ENCODE results near the gene PRSS21. TPM values are rescaled to one million over a fixed set of nuclear protein-coding genes. Genes with fewer than 3 reads are reported as not detected.

The PRSS21 gene
- polyA plus RNA-seq, 6 donors from 2014 or later, result 0.51 to 4.4 (median 1.9) TPM; not detected in 1

- DNase-seq (no peak), ATAC-seq (ENCODE audit: low read depth in 2 of 2) (peak; percentile 64 to 67)
- Mint-ChIP-seq H3K27me3 (peaks cover 7 to 44% (median 34%) of the 10 kb centered on the region in 3 donors), H3K9me3 (peaks cover 0 to 1% (median 0%) of the 10 kb centered on the region in 7 donors), H3K4me3 (peak overlapping the region; percentile 74 to 89 (median 84)), H3K4me1 (peaks cover 3 to 11% (median 8%) of the 10 kb centered on the region in 3 donors), H3K36me3 (no peaks in the 10 kb centered on the region), H3K27ac (peak overlapping the region in 1 of 6 donors; percentile 76)
Observed at GRCh38 chr16:2785101-2785991, 31.7 kb upstream of the PRSS21 start.

GRCh38 chr16:2786061-2786825 lies 30.8 kb upstream of the PRSS21 start:
- peak overlapping the region in 2 of 6 donors; percentile 26 to 85 for H3K27ac Mint-ChIP-seq
- H3K36me3 Mint-ChIP-seq, result no peaks in the 10 kb centered on the region
- peaks cover 10 to 53% (median 43%) of the 10 kb centered on the region in 3 donors for H3K27me3 Mint-ChIP-seq
- peaks cover 0 to 1% (median 0%) of the 10 kb centered on the region in 7 donors for H3K9me3 Mint-ChIP-seq
- peak overlapping the region in 5 of 8 donors; percentile 6 to 89 (median 48) for H3K4me3 Mint-ChIP-seq
- DNase-seq (no peak), ATAC-seq (ENCODE audit: low read depth in 2 of 2) (no peak)
- H3K4me1 Mint-ChIP-seq, result peaks cover 3 to 11% (median 8%) of the 10 kb centered on the region in 3 donors

DNA sequence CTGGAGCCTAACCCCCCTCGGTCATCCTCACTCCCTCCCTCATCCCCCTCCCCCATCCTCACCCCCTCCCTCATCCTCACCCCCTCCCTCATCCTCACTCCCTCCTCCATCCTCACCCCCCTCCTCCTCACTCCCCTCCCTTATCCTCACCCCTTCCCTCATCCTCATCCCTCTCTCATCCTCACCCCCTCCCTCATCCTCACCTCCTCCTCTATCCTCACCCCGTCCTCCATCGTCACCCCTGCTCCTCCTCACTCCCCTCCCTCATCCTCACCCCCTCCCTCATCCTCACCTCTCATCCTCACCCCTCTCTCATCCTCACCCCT lies 30.2 kb upstream of the PRSS21 start:
- H3K4me1 Mint-ChIP-seq, result peaks cover 3 to 11% (median 8%) of the 10 kb centered on the region in 3 donors
- peak overlapping the region in 1 of 8 donors; percentile 31 for H3K4me3 Mint-ChIP-seq
- DNase-seq (no peak), ATAC-seq (ENCODE audit: low read depth in 2 of 2) (no peak)
- H3K27ac Mint-ChIP-seq, result no peak overlapping the region
- no peaks in the 10 kb centered on the region for H3K36me3 Mint-ChIP-seq
- H3K27me3 Mint-ChIP-seq, result peaks cover 10 to 57% (median 48%) of the 10 kb centered on the region in 3 donors
- peaks cover 0 to 3% (median 0%) of the 10 kb centered on the region in 7 donors for H3K9me3 Mint-ChIP-seq

GRCh38 chr16:2787406-2787805 lies 29.6 kb upstream of the PRSS21 start, which contains the start of gene PRSS33:
PRSS33 (minus strand) TSS chr16:2787560; CDS start chr16:2786547, 1,013 bp downstream.
- Mint-ChIP-seq H3K9me3 (peaks cover 0 to 3% (median 0%) of the 10 kb centered on the region in 7 donors), H3K27ac (peak within 1 kb of the TSS in 1 of 6 donors; percentile 26), H3K27me3 (peaks cover 14 to 63% (median 54%) of the 10 kb centered on the region in 3 donors), H3K4me1 (peaks cover 3 to 11% (median 8%) of the 10 kb centered on the region in 3 donors), H3K36me3 (no peaks in the 10 kb centered on the region), H3K4me3 (peak within 1 kb of the TSS in 3 of 8 donors; percentile 20 to 41 (median 31))
- DNase-seq (no peak), ATAC-seq (ENCODE audit: low read depth in 2 of 2) (no peak)

DNA sequence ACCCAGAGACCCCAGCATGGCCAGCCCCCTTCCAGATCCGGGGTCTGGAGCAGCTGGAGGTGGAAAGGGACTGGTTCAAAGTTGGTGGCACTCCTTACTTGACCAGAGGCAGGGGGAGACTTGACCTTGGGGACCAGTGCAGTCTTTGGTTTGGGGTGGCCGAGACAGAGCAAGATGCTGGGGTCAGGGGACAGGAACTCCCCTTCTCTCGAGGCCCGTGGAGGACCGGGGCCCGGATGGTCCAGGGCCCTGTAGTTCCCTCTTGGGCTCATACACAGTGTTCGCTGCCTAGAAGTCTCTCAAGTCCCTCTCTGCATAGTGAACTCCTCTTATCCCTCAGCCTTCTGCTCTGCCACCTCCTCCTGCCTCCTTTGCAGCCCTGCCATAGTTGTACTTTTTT lies 29.1 kb upstream of the PRSS21 start:
- Mint-ChIP-seq H3K36me3 (no peaks in the 10 kb centered on the region), H3K27me3 (peaks cover 17 to 65% (median 57%) of the 10 kb centered on the region in 3 donors), H3K27ac (no peak overlapping the region), H3K4me1 (peaks cover 3 to 11% (median 8%) of the 10 kb centered on the region in 3 donors), H3K9me3 (peaks cover 0 to 3% (median 0%) of the 10 kb centered on the region in 7 donors), H3K4me3 (peak overlapping the region in 1 of 8 donors; percentile 20)
- DNase-seq (no peak), ATAC-seq (ENCODE audit: low read depth in 2 of 2) (no peak)

- ATAC-seq (ENCODE audit: low read depth in 2 of 2), result no peak
- peak overlapping the region in 1 of 6 donors; percentile 58 for H3K27ac Mint-ChIP-seq
- peaks cover 0 to 3% (median 0%) of the 10 kb centered on the region in 7 donors for H3K9me3 Mint-ChIP-seq
- no peak for DNase-seq
- H3K4me1 Mint-ChIP-seq, result peaks cover 0 to 8% (median 6%) of the 10 kb centered on the region in 3 donors
- peaks cover 30 to 81% (median 65%) of the 10 kb centered on the region in 3 donors for H3K27me3 Mint-ChIP-seq
- no peaks in the 10 kb centered on the region for H3K36me3 Mint-ChIP-seq
- H3K4me3 Mint-ChIP-seq, result no peak overlapping the region
Observed at GRCh38 chr16:2790631-2791030, 26.4 kb upstream of the PRSS21 start.

DNA sequence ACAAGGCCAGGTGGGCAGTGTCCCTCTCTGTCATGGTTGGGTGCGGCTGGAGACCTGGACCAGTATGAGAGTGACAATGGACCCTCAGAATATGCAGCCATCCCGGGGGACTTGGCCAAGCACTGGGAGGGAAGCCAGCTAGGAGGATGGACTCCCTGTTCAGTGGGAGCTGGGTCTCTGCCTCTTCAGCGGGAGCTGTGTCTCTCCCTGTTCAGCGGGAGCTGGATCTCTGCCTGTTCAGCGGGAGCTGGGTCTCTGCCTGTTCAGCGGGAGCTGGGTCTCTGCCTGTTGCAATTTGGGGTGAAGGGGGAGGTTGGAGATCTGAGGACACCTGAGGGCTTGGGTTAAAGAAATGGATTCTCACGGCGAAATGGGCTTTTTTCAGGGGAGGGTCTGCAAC lies 25.9 kb upstream of the PRSS21 start:
- H3K4me1 Mint-ChIP-seq, result peaks cover 0 to 4% (median 4%) of the 10 kb centered on the region in 3 donors
- peaks cover 0 to 3% (median 0%) of the 10 kb centered on the region in 7 donors for H3K9me3 Mint-ChIP-seq
- no peak for DNase-seq
- no peak overlapping the region for H3K4me3 Mint-ChIP-seq
- H3K27me3 Mint-ChIP-seq, result peaks cover 34 to 82% (median 63%) of the 10 kb centered on the region in 3 donors
- no peak for ATAC-seq (ENCODE audit: low read depth in 2 of 2)
- no peak overlapping the region for H3K27ac Mint-ChIP-seq
- no peaks in the 10 kb centered on the region for H3K36me3 Mint-ChIP-seq

- ATAC-seq (ENCODE audit: low read depth in 2 of 2) (no peak), DNase-seq (no peak)
- no peaks in the 10 kb centered on the region for H3K36me3 Mint-ChIP-seq
- peaks cover 34 to 80% (median 56%) of the 10 kb centered on the region in 3 donors for H3K27me3 Mint-ChIP-seq
- H3K27ac Mint-ChIP-seq, result peak overlapping the region in 1 of 6 donors; percentile 3
- H3K4me3 Mint-ChIP-seq, result no peak overlapping the region
- peaks cover 0 to 3% (median 0%) of the 10 kb centered on the region in 7 donors for H3K9me3 Mint-ChIP-seq
- no peaks in the 10 kb centered on the region for H3K4me1 Mint-ChIP-seq
Observed at GRCh38 chr16:2792940-2793339, 24.1 kb upstream of the PRSS21 start.

DNA sequence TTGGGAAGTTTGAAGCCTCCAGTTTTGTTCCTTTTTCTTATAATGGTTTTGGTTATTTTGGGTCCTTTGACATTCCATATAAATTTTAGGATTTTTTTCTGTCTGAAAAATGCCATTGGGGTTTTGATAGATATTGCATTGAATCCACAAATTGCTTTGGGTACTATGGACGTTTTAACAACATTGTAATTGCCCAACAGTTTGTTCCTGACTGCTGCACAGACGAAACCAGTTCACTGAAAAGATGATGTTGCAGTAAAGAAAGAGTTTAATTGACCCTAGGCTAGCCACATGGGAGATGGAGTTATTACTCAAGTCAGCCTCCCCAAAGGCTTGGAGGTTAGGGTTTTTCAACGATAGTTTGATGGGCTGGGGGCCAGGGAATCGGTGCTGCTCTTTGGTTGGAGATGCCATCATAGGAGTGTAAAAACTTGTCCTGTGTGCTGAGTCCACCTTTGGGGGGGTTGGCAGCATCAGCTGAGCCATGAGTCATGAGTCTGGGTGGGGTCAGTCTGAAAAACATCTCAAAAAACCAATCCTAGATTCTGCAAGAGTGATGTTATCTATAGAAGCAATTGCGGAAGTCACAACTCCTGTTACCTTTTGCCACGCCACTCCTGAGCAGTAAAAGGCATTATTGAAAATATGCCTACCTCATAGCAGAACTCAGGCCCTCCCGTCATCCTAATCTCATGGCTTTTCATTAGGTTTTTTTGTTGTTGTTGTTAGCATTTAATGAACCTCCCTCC lies 21.5 kb upstream of the PRSS21 start:
- no peak for DNase-seq
- Mint-ChIP-seq H3K27me3 (peaks cover 25 to 56% (median 46%) of the 10 kb centered on the region in 3 donors), H3K36me3 (no peaks in the 10 kb centered on the region), H3K4me1 (no peaks in the 10 kb centered on the region), H3K9me3 (peaks cover 0 to 3% (median 0%) of the 10 kb centered on the region in 7 donors), H3K27ac (no peak overlapping the region), H3K4me3 (no peak overlapping the region)
- ATAC-seq (ENCODE audit: low read depth in 2 of 2), result no peak

DNA sequence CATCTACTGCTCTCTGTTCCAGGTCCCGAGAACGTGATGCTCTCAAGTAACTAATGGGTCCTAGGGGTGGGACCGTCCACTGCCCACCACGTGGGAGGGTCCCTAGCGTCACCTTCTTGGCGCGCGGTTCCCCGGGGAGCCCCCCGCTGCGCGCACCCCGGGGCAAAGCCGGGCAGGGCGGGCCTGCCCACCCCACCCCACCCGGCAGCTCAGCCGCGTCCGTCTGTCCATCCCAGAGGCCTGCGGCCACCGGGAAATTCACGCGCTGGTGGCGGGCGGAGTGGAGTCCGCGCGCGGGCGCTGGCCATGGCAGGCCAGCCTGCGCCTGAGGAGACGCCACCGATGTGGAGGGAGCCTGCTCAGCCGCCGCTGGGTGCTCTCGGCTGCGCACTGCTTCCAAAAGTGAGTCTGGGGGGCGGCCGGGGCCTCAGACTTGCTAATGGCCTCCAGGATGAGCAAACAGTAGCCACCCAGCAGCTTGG lies 18.3 kb upstream of the PRSS21 start:
- Mint-ChIP-seq H3K4me3 (no peak overlapping the region), H3K36me3 (peaks cover 0 to 7% of the 10 kb centered on the region in 2 donors), H3K9me3 (peaks cover 2 to 9% (median 4%) of the 10 kb centered on the region in 7 donors), H3K4me1 (no peaks in the 10 kb centered on the region), H3K27me3 (peaks cover 16 to 30% (median 25%) of the 10 kb centered on the region in 3 donors), H3K27ac (peak overlapping the region in 1 of 6 donors; percentile 54)
- no peak for ATAC-seq (ENCODE audit: low read depth in 2 of 2)
- no peak for DNase-seq

GRCh38 chr16:2799205-2799858 lies 17.7 kb upstream of the PRSS21 start:
- Mint-ChIP-seq H3K27ac (no peak overlapping the region), H3K4me1 (no peaks in the 10 kb centered on the region), H3K27me3 (peaks cover 14 to 26% (median 26%) of the 10 kb centered on the region in 3 donors), H3K9me3 (peaks cover 6 to 15% (median 8%) of the 10 kb centered on the region in 7 donors), H3K36me3 (peaks cover 0 to 11% of the 10 kb centered on the region in 2 donors), H3K4me3 (no peak overlapping the region)
- no peak for DNase-seq
- ATAC-seq (ENCODE audit: low read depth in 2 of 2), result no peak

DNA sequence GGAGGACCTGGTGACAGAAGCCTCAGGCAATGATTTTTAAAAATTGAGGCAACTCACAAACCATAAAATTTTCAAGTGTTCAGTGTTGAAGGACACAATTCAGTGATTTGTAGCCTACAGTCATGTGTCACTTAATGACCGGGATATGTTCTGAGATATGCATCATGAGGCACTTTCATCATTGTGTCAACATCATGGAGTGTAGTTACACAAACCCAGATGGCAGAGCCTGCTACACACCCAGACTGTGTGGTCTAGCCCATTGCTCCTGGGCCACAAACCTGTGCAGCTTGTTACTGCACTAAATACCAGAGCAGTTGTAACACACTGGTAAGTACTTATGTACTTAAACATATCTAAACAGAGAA lies 17.2 kb upstream of the PRSS21 start:
- H3K27ac Mint-ChIP-seq, result no peak overlapping the region
- no peaks in the 10 kb centered on the region for H3K4me1 Mint-ChIP-seq
- H3K4me3 Mint-ChIP-seq, result no peak overlapping the region
- peaks cover 7 to 17% (median 11%) of the 10 kb centered on the region in 7 donors for H3K9me3 Mint-ChIP-seq
- ATAC-seq (ENCODE audit: low read depth in 2 of 2), result no peak
- DNase-seq, result no peak
- peaks cover 9 to 27% (median 24%) of the 10 kb centered on the region in 3 donors for H3K27me3 Mint-ChIP-seq
- peaks cover 0 to 11% of the 10 kb centered on the region in 2 donors for H3K36me3 Mint-ChIP-seq
